Stimulated activated CD4-positive, alpha-beta T cell treated with anti-CD3 and anti-CD28 coated beads, Interleukin-4, amount 100 ng/mL, for 4 hours (primary cell): Measurements from ENCODE around the gene RNF220.
"Not testable (repeated sequence)": the region's sequence is repeated elsewhere in the genome, so short reads cannot be mapped to it uniquely, and the experiment has no call there.

Experiments
- DNase-seq, 2 experiments: peaks; one replicate each; pipeline ENCODE4 v3.0.0-alpha.2; 2020

The RNF220 gene

GRCh38 chr1:44661781-44662682 is 257.0 kb downstream of the RNF220 start:
- DNase-seq: no peak

- no peak for DNase-seq
These were observed 257.6 kb downstream of the RNF220 start for GRCh38 chr1:44662683-44663030.

- DNase-seq: no peak
These were observed 258.4 kb downstream of the RNF220 start for GRCh38 chr1:44663417-44663816.

GRCh38 chr1:44664730-44665370 is 259.8 kb downstream of the RNF220 start:
- peak; percentile 42 to 60 for DNase-seq

- not testable (repeated sequence) for DNase-seq
These were observed 261.7 kb downstream of the RNF220 start for GRCh38 chr1:44666719-44667118.

- DNase-seq: no peak
These were observed 265.9 kb downstream of the RNF220 start for GRCh38 chr1:44670751-44671640.

GRCh38 chr1:44672254-44672955 is 267.4 kb downstream of the RNF220 start:
- DNase-seq: no peak

- DNase-seq: no peak
These were observed 268.1 kb downstream of the RNF220 start for GRCh38 chr1:44672961-44673674.

GRCh38 chr1:44673675-44674112 is 268.6 kb downstream of the RNF220 start:
- no peak for DNase-seq

- peak; percentile 93 to 95 for DNase-seq
These were observed 269.3 kb downstream of the RNF220 start, which contains the start of the genes ARMH1 and TMEM53 for GRCh38 chr1:44674113-44675000. ARMH1 (plus strand) TSS chr1:44674714; CDS start chr1:44689698, 14,984 bp downstream. TMEM53 (minus strand) TSS chr1:44674481; CDS start chr1:44674391, 90 bp downstream.

GRCh38 chr1:44675186-44675585 is 270.1 kb downstream of the RNF220 start:
- DNase-seq: no peak

- no peak for DNase-seq
These were observed 271.6 kb downstream of the RNF220 start for GRCh38 chr1:44676484-44677200.

- no peak for DNase-seq
These were observed 272.2 kb downstream of the RNF220 start for GRCh38 chr1:44677201-44677766.

GRCh38 chr1:44678120-44678519 is 273.1 kb downstream of the RNF220 start:
- DNase-seq: no peak

GRCh38 chr1:44678626-44679025 is 273.6 kb downstream of the RNF220 start:
- DNase-seq: no peak

GRCh38 chr1:44679468-44679867 is 274.4 kb downstream of the RNF220 start:
- no peak for DNase-seq

- no peak for DNase-seq
These were observed 277.1 kb downstream of the RNF220 start for GRCh38 chr1:44681905-44682882.

- no peak for DNase-seq
These were observed 277.8 kb downstream of the RNF220 start for GRCh38 chr1:44682883-44683265.
